ENCODE data around the gene NTPCR.
"Not testable (repeated sequence)": the region's sequence is repeated elsewhere in the genome, so short reads cannot be mapped to it uniquely, and the experiment has no call there.

Gene NTPCR

GRCh38 chr1:232950197-232951176, at the start of gene NTPCR:
TSS of gene NTPCR (plus strand) at chr1:232950611. CDS start at chr1:232950711, 100 bp downstream.
- peak; percentile 80 for DNase-seq

GRCh38 chr1:232900818-232901217, 49.6 kb upstream of the NTPCR start:
- DNase-seq: no peak

- DNase-seq: no peak
Measured at GRCh38 chr1:232901255-232901654, 49.2 kb upstream of the NTPCR start.

- DNase-seq: no peak
Measured at GRCh38 chr1:232902774-232903350, 47.5 kb upstream of the NTPCR start.

GRCh38 chr1:232904131-232904530, 46.3 kb upstream of the NTPCR start:
- no peak for DNase-seq

GRCh38 chr1:232904566-232904965, 45.8 kb upstream of the NTPCR start:
- no peak for DNase-seq

GRCh38 chr1:232905331-232906034, 44.9 kb upstream of the NTPCR start:
- DNase-seq: no peak

- no peak for DNase-seq
Measured at GRCh38 chr1:232906441-232906840, 44.0 kb upstream of the NTPCR start.

GRCh38 chr1:232908831-232909230, 41.6 kb upstream of the NTPCR start:
- no peak for DNase-seq

- DNase-seq: no peak
Measured at GRCh38 chr1:232909752-232910151, 40.7 kb upstream of the NTPCR start.

- DNase-seq: no peak
Measured at GRCh38 chr1:232911027-232911599, 39.3 kb upstream of the NTPCR start.

- no peak for DNase-seq
Measured at GRCh38 chr1:232912845-232913580, 37.4 kb upstream of the NTPCR start.

GRCh38 chr1:232914271-232914670, 36.1 kb upstream of the NTPCR start:
- not testable (repeated sequence) for DNase-seq

- no peak for DNase-seq
Measured at GRCh38 chr1:232915212-232915611, 35.2 kb upstream of the NTPCR start.

GRCh38 chr1:232917053-232917452, 33.4 kb upstream of the NTPCR start:
- DNase-seq: no peak

- DNase-seq: no peak
Measured at GRCh38 chr1:232921381-232921780, 29.0 kb upstream of the NTPCR start.

GRCh38 chr1:232922485-232922884, 27.9 kb upstream of the NTPCR start:
- DNase-seq: no peak

GRCh38 chr1:232923739-232924386, 26.5 kb upstream of the NTPCR start:
- DNase-seq: no peak

GRCh38 chr1:232924874-232925273, 25.5 kb upstream of the NTPCR start:
- DNase-seq: no peak

GRCh38 chr1:232925421-232926220, 24.8 kb upstream of the NTPCR start:
- no peak for DNase-seq

GRCh38 chr1:232927166-232927565, 23.2 kb upstream of the NTPCR start:
- not testable (repeated sequence) for DNase-seq

All from NCI-H748 treated with DMSO at 0.1 percent for 48 hours (cell line).